ENCODE measurements around the gene RPL11. TPM values are rescaled to one million over a fixed set of nuclear protein-coding genes. Genes with fewer than 3 reads are reported as not detected.
"Not testable (repeated sequence)": the region's sequence is repeated elsewhere in the genome, so short reads cannot be mapped to it uniquely, and the experiment has no call there.

The RPL11 gene
- 897 and 1,213 TPM in 2 replicates for total RNA-seq (2014; rRNA removed; shearing (Covaris generic))

DNA sequence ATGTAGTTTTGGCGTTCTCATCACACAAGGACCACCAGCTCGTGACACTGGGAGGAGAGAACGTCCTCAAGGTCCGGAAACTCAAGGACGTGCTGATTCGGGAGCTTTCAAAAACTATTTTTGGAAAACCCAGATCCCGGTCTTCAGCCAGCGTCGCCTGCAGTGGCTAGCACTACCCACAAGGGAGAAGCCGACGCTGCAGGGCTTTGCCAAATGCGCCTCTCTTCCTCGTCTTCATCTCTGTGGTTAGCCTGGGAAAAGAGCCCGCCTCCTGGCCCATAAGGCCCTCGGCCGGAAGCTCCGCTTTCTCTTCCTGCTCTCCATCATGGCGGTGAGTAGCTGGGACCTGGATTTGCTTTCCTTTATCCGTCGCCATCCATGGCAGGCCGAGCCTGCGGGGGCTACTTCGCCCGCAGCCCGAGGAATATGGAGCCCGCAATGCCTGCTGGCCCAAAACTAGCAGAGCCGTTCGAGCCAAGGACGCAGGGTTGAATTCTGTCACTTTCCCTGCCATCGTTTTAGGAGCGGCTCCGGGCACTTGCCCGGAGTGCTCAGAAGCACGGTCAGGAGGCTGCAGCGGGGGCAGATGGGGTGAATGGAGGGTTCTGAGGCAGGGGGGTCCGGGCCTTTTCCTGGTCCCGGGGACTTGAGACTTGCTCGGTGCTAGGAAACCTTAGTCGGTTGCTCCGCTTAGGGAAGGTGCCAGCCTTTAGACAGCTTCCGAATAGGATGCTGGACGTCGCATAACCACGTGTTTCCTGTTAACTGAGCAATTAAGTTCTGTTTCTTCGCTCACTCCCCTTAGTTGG, at the start of gene RPL11:
Gene RPL11 (plus strand): TSS at position 308 of the 809 bp plus-strand sequence. CDS start 18 bp downstream, at position 326.
- peak; percentile 94 for DNase-seq (ENCODE audit: low read depth)

DNA sequence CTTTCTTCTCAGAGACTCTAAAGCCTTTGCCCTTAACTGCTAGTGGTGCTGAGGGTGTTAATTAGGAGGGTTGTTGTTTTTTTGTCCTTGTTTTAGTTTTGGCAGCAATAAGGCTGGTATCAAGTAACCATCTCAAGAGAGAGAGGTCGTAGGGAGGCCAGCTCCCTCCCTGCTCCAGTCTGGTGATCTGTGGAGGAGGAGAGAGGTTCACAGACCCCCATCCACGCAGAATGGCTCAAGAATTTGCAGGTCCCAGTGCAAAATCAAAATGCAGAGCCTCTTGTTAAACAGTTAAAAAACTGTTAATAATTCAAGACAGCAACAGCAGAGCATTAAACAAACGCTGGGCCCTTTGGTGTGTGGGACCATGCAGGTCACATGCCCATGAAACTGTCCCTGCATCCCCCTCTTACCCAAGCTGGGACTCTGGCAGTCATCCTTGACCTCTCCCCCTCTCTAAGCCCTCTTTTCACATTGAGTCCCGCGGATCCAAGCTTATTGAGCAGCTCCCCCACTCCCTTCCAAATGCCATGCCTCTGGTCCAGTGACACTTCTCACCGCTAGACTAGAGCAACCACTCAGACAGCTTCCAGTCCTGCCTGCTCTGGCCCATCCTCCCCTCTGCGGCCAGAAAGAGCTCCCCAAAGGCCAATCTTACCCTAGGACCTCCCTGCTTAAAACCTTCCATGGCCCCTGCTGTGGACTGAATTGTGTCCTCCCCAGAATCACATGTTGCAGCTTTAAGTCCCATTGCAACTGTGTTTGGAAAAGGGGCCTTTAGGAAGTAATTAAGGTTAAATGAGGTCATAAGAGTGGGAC, 47.7 kb upstream of the RPL11 start:
- no peak for DNase-seq (ENCODE audit: low read depth)

DNA sequence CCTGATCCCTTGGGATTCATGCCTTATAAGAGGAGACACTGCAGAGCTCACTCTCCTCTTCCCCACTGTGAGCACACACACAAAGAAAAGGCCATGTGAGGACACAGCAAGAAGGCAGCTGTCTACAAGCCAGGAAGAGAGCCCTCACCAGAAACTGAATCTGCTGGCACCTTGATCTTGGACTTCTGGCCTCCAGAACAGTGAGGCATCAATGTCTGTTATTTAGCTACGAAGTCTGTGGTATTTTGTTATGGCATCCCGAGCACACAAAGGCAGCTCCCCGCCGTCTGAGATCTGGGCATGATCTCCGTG, 47.1 kb upstream of the RPL11 start:
- no peak for DNase-seq (ENCODE audit: low read depth)

DNA sequence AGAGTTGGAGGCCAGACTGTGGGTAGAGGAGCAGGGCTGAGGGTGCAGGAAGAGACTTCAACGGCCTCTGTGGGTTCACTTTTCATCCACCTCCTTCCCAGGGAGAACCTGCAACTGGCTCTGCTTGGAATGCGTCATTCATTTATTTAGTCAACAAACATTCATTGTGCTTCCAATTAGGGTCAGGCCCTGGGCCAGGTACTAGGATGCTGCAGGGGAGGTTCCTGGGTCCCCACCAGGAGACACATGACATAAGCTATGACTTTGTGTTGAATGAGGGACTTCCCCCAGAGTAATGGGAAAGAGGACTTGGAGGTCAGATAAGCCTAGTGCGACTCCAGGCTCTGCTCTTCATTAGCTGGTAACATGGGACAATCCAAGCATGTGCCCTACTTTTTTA, 46.3 kb upstream of the RPL11 start:
- no peak for DNase-seq (ENCODE audit: low read depth)

DNA sequence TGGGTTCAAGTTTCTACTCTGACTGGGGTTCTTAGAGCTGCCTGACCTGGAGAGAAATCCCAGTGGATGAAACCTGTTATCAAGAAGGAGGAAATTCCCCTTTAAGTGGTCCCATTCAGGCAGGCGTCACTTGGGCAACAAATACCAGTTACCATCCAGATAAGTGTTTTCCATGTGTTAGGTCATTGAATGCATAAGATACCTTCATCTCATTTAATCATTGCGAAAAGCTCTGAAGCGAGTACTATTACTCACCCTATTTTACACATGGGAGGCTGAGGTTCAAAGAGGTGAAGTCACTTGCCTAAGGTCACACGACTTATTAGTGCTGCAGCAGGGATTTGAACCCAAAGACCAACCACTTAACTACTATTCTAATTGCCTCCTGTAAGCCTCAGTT, 45.5 kb upstream of the RPL11 start:
- no peak for DNase-seq (ENCODE audit: low read depth)

DNA sequence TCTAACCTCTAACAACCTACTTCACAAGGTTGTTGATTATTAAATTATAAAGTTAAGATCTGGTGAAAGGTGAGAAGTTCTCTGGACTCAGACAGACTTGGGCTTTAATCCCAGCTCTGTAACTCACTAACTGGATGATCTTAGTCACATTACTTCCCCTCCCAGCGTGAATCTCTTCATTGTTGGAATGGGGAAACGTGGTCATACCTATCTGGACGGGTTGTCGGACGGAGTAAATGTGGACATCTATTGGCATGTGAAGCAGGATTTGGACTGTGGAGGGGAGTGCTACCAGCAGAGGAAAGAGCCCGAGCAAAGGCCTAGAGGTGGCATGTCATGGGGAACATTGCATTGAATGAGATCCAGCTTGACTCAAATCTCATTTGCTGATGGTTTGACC, 45.1 kb upstream of the RPL11 start:
- DNase-seq (ENCODE audit: low read depth), result no peak

DNA sequence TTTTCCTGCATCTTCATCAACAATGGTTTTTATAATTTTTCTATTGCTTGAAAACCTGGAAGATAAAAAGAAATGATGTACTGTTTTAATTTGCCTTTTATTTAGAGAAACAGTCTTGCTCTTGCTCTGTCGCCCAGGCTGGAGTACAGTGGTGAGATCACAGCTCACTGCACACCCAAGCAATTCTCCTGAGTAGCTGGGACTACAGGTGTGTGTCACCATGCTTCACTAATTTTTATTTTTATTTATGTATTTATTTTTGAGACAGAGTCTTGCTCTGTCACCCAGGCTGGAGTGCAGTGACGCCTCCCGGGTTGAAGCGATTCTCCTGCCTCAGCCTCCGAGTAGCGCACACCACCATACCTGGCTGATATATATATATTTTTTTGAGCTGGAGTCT, 43.0 kb upstream of the RPL11 start:
- DNase-seq (ENCODE audit: low read depth), result no peak

DNA sequence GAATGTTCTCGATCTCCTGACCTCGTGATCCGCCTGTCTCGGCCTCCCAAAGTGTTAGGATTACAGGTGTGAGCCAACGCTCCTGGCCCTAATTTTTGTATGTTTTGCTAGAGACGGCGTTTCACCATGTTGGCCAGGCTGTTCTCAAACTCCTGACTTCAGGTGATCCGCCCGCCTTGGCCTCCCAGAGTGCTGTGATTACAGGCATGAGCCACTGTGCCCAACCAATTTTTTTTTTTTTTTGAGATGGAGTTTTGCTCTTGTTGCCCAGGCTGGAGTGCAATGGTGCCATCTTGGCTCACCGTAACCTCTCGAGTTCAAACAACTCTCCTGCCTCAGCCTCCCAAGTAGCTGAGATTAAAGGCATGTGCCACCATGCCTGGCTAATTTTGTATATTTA, 42.4 kb upstream of the RPL11 start:
- not testable (repeated sequence) for DNase-seq (ENCODE audit: low read depth)

DNA sequence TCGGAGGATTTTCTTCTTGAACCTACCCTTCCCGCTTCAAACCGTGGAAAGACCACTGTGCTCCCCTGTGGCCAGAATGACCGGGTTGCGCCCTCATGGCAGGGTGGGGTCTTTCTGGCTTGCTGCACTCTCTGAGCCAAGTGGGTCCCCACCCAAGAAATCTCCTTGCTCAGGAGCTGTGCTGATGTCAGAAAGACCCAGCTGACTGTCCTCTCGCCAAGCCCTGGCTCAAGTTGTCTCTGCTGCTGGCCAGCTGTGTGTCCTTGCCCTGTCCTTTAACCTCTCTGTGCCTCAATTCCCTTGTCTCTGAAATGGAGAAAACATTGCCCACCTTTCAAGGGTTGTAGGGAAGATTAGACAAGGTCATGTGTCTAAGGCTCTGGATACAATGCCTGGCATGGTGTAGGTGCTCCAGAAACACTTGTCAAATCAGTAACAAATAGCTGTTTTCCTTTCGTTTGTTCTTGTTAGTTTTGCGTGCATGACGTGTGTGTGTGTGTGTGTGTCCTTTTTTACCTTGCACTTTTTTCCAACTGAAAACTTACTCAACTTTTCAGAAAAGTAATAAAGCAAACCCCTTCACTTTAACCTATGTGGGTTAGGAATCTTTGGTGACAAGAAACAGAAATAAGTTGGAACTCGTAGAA, 41.1 kb upstream of the RPL11 start:
- no peak for DNase-seq (ENCODE audit: low read depth)

DNA sequence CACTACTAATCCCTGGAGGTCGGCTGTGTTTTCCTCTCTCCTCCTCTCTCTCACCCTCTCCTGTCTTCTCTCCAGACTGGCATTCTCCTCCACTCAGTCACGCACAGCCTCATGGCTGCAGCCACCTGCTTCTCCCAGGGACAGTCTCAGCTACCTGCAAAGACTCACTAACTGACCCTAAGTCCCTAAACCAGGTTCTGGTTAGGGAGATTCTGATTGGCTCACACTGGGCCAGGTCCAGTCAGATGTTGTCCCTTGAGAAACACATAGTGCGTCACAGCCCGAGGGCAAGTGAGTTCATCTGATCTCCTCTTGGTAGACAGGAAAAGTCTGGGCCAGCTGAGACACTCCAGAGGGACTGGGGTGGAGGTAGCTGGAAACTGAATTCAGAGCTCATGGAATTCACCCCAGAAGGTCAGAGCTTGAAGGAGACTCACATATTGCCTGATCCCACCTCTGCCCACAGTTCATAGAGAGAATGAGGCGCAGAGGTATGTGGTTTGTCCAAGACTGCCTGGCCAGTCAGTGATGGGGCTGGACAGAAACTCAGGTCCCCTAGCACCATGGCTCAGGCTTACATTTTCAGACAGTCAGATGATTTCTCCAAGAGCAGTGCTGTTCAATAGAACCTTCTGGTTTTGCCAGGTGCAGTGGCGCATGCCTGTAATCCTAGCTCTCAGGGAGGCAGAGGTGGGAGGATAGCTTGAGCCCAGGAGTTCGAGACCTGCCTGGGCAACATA, 40.4 kb upstream of the RPL11 start:
- peak; percentile 75 for DNase-seq (ENCODE audit: low read depth)

DNA sequence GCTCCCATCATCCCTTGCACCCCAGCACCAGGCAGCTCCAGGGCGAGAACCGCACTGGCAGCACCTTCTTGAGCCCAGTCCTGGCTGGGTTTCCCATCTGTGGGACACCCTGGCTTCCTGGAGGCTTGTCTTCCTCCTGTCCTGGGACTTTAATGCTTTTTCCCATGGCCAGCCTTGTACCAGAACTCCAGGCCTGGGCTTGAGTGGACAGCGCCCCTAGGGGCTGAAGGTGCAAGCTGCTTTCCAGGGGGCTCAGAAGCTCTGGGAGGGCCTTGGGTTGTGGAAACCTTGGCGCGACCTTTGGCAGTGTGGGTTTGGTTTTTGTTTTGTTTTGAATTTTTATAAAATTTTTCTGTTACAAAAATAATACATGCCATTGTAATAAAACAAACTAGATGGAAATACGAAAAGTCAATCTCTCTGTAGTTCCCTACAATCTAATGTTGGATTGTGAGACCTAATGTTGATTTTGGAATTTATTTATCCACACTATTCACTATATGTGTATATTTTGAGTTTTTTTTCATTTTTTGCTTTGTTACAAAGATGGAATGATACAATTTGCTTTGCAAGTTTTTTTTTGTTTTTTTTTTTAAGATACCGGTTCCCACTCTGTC, 33.8 kb upstream of the RPL11 start:
- DNase-seq (ENCODE audit: low read depth), result peak; percentile 59

DNA sequence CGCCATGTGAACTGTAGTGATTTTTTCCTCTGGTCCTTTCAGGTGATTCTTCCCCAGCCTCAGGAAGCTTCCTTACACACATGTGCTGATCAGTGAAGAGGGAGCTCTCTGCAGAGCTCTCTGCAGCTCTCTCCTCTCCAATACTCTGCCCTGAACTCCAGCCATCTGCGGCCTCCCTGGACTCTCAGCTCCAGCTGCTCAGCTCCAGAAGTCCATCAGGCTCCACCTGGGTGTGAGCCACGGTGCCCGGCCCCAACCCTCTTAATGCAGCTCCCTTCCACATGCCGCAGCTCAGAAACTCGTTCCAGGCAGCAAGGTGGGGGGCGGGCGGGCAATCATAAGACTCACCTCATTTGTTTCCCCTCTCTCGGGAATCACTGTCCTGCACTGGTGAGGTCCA, 30.9 kb upstream of the RPL11 start:
- DNase-seq (ENCODE audit: low read depth), result no peak

DNA sequence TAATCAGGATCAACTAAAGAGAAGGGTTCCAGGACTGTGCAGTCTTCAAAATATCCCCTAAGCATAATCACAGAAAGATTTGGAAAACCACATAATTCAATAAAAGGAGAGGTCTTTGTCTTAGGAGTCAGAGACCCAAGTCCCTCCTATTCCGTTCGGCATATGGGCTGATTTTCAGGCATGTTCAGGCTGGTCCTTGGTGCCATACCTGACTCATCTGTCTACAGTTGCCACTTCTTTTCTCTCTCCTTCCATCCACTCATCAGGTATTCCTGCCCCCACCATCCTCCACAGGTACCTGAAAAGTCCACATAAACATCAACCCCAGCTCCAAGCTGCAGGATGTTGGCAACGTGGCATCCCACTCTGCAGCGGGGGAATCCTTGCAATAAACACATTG, 29.7 kb upstream of the RPL11 start:
- DNase-seq (ENCODE audit: low read depth), result no peak

DNA sequence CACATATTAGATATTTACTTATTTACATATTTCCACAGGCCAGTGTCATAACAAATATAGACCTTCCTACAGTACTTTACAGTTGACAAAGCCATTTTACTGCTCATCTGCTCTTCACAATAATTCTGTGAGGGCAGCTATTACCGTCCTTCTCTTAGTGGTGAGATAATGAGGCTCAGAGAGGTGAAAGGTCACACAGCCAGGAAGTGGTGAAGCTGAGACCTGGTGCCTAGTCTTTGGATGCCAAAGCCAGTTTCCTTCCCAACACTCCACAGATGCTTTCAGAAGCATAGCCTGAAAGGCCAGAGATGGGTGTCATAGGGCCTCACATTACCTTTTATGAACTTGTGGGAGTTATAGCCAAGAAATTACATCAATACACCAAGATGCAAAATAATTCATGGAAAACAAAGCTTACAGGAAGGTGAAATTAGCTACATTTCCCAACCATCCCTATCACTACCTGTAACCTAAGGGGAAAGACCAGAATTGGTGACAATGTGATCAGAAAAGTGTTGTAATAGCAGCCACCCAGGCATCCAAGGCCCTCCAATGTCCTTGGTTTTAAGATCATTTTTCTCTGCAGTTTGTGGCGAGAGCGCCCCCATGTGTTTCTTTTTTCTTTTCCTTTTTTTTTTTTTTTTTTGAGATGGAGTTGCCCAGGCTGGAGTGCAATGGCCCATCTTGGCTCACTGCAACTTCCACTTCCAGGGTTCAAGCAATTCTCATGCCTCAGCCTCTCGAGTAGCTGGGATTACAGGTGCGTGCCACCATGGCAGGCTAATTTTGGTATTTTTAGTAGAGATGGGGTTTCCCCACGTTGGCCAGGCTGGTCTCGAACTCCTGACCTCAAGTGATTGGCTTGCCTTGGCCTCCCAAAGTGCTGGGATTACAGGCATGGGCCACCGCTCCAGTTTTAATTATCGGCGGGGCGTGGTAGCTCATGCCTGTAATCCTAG, 26.5 kb upstream of the RPL11 start:
- DNase-seq (ENCODE audit: low read depth), result peak; percentile 44

DNA sequence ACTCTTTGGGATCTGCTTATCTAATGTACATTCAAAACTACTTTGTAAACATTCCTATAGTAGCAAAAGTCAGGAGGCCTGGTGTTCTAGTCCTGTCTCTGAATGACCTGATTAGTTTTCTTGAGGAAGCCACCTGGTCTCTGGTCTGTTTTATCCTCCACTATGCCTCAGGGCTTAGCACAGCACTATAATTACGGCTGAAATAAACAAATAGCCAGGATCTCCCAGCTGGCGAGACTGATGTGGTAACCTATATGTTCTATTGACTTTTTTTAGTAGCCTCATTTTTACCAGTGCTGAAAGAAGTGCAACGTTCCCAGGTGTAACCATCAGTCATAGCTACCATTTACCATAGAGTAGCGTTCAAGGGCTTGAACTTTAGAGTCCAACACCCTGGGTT, 24.2 kb upstream of the RPL11 start:
- DNase-seq (ENCODE audit: low read depth), result no peak

DNA sequence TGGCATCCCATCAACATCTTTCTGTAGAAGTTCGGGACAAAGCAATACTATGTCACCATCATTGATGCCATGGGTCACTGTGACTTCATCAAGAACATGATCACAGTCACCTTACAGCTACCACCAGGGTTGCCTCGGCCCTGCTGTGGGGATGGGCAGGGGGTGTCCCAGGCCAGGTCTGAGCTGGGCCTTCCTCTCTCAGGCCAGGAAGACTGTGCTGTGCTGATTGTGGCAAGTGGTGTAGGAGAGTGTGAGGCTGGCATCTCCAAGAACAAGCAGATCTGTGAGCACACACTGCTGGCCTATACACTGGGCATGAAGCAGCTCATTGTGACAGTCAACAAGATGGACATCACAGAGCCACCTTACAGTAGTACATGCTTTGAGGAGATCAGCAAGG, 20.9 kb upstream of the RPL11 start:
- DNase-seq (ENCODE audit: low read depth), result no peak

DNA sequence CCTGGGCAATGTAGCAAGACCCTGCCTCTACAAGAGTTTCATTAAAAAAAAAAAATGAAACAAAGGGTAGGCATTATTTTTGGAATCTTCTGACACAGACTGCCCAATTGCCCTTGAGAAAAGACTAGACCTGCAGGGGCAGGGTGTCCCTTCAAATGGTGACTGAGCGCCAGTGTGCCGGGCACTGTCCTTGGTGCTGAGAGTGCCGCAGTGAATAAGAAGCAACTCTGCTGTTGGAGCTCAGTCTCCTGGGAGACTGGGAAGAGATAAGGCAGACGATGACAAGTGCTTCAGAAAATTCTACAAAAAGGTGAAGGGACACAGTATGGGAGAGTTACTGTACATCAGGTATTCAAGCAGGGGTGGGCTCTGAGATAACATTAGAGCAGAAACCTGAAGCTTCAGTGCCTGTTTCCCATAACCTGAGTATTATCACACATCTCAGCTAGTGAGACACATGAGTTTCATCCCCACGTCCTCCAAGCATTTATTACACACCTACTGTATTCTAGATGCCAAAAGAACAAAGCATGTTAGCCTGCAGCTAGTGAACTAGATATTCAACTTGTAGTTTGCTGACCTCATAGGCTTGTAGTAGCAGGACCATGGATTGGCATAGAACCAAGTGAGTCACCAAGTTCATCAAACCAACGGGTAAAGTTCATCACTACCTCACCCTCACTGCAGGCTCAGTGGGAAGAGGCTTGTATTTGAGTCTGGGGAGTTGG, 18.4 kb upstream of the RPL11 start:
- peak; percentile 81 for DNase-seq (ENCODE audit: low read depth)

DNA sequence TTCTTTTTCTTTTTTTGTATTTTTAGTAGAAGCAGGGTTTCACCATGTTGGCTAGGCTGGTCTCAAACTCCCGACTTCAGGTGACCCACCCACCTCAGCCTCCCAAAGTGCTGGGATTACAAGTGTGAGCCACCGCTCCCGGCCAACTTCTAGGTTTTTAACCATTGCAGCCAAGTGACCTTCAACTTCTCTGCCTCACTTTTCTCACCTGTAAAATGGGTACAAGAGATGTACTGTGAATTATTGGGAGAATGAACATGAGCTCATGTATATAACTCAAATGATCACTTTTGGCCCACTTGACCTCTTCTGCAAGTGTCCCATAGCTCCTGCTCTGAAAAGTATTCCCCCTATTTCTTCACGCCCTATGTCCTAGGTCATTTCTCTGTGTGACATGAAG, 11.8 kb upstream of the RPL11 start:
- no peak for DNase-seq (ENCODE audit: low read depth)

DNA sequence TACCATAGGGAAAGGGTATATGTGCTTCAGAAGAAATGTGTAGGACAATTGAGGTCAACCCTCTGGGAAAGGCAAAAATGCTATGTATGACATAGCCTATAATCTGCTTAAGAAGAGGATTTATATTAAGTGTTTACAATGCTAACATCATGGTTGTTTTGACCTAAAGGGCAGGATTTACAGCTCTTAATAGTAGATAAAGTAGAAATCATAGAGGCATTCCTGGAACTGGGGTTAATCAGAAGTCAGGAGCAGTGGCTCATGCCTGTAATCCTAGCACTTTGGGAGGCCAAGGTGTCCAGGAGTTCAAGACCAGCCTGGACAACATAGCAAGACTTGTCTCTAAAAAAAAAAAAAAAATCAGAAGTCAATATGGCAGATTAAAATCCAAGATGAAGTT, 8.7 kb upstream of the RPL11 start:
- DNase-seq (ENCODE audit: low read depth), result no peak

DNA sequence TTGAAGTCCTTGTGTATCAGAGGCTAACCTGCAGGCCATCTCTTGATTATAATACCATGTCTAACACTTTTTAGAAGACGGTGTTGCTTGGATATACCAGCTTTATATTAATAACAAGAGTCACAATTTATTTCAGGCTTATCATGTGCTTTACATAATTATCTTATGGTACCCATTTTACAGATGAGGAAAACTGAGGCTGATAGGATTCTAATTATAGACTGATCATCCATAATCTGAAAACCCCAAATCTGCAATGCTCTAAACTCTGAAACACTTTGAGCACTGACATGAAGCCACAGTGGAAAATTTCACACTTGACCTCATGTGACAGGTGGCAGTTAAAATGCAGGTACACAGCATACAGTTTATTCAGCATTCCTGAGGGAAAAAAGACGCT, 7.2 kb upstream of the RPL11 start:
- DNase-seq (ENCODE audit: low read depth), result no peak
